Activated CD4-positive, alpha-beta T cell treated with anti-CD3 and anti-CD28 coated beads, Interleukin-2, Interleukin-4, amounts not matched to agents 100 ng/mL and 50 ng/mL, durations not matched to agents 16 hours and 8 hours (primary cell): ENCODE data around the gene AMBRA1.

Experiments
- DNase-seq: peaks from one replicate; pipeline ENCODE4 v3.0.0-alpha.2; 2020; ENCODE audit warnings: low spot score

Gene AMBRA1

DNA sequence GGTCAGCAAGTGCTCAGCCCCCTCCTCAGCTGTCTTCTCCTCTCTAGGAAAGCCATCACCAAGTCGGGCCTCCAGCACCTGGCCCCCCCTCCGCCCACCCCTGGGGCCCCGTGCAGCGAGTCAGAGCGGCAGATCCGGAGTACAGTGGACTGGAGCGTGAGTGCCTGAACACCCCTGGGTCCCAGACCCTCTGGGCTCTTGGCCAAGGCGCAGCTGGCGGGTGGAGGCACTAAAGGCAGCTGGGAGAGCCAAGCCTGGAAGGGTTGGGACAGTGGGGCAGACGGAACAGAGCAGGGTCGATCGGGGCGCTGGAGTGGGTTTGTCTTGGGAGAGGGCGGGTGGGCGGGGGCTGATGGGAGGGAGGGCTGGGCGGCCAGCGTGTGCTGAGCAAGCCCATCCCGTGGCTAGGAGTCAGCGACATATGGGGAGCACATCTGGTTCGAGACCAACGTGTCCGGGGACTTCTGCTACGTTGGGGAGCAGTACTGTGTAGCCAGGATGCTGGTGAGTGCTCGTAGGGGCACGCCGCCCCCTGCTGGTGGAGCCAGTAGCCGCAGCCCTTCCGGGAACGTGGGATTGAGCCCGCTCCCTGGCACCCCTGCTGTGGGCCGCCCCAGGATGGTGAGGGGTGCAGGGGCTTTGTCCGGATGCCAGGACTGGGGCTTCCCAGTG lies 226.4 kb downstream of the AMBRA1 start:
- DNase-seq = peak; percentile 68

DNA sequence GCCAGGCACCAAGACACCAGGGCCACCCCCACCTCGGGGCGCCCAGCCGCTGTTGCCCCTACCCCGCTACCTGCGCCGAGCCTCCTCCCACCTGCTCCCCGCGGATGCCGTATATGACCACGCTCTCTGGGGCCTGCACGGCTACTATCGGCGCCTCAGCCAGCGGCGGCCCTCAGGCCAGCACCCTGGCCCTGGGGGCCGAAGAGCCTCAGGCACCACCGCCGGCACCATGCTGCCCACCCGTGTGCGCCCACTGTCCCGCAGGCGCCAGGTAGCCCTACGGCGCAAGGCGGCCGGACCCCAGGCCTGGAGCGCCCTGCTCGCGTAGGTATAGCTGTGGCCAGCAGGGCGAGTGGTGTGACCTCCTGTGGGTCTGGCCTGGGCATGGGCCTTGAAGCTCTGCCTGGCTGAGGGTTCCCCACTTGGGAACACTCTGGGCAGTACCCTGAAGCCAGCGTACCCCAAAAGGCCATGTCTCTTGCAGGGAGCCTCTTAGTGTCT lies 227.1 kb downstream of the AMBRA1 start:
- DNase-seq = no peak

DNA sequence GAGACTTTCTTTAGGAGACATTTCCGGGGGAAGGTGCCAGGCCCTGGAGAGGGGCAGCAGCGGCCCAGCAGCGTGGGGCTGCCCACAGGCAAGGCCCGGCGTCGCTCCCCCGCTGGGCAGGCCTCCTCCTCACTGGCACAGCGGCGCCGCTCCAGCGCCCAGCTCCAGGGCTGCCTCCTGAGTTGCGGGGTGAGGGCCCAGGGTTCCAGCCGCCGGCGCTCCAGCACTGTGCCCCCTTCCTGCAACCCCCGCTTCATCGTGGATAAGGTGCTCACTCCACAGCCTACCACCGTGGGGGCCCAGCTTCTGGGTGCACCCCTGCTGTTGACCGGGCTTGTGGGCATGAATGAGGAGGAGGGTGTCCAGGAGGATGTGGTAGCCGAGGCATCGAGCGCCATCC lies 227.6 kb downstream of the AMBRA1 start:
- no peak for DNase-seq

DNA sequence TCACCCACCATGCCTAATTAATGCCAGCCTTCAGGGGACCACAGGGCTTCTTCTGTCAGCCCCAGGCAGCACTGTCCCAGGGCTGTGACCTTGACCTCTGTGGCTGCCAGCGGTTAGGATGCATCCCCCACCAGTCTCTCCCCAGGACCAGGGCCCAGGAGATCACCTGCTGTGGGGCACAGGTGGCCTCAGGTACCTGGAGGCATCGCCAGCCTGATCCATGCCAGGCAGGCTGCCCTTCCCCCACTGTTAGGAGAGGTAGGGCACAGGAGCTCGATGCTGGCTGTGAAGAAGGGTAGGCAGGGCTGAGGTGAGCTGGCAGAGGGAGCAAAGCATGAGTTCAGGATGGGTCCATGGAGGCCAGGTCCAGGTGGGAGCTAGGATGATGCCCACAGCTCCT lies 229.0 kb downstream of the AMBRA1 start:
- DNase-seq = no peak

DNA sequence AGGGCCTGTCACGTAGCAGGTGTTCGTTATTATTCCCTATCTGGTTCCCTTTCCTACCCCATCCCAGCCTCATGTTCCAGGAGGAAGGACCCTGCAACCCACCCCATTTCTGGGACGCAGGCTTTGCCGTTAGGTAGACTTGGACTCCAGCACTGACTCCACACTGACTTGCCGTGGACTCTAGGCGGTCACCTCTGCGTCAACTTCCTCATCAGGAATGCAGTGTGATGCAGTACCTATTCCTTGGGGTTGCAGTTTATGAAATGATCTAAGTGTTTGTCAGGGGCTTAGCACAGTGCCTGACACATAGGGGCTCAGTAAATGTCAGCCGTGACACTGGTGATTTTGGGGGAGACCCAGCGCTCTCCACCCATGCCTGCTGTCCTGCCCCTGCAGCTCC lies 229.8 kb downstream of the AMBRA1 start:
- DNase-seq = no peak

DNA sequence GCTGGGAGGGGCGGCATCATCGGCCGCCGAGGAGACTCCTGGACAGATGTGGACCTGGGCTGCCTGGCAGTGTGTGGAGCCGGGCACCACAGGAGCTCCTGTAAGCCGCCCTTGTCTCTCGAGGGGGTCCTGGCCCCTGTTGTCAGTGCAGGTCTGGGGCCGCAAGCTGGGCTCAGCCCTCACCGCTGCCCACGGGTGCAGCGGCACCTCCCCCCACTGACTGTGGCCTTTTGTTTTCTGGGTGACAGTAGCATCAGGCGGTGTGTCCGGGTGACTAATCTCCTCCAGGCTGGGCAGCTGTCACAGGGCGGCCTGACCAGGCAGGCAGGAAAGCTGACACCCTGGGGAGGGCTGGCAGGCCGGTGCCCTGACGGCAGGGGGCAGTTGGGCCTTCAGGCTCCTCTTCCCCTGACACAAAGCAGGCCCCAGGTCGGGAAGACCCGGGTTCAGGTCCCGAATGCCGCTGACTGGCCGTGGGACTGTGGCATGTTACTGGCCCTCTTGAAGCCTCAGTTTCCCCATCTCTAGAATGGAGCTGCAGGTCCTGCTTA lies 230.3 kb downstream of the AMBRA1 start:
- DNase-seq = no peak

DNA sequence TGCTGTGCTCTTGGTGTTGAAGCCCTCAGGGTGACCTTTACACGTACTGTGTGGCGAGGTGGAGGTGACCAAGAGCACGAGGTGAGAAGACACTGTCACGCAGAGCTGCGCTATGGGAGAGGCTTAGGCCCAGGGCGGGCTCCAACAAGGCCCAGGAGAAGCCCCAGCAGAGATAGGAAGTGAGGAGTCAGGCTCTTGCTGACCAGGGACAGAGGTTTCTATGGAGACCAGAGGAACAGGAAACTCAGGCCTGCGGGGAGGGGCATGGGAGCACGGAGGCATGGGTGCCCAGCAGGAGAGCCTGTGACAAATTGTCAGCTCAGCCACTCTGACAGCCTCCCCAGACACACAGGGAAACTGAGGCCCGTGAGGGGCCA lies 230.8 kb downstream of the AMBRA1 start:
- no peak for DNase-seq

DNA sequence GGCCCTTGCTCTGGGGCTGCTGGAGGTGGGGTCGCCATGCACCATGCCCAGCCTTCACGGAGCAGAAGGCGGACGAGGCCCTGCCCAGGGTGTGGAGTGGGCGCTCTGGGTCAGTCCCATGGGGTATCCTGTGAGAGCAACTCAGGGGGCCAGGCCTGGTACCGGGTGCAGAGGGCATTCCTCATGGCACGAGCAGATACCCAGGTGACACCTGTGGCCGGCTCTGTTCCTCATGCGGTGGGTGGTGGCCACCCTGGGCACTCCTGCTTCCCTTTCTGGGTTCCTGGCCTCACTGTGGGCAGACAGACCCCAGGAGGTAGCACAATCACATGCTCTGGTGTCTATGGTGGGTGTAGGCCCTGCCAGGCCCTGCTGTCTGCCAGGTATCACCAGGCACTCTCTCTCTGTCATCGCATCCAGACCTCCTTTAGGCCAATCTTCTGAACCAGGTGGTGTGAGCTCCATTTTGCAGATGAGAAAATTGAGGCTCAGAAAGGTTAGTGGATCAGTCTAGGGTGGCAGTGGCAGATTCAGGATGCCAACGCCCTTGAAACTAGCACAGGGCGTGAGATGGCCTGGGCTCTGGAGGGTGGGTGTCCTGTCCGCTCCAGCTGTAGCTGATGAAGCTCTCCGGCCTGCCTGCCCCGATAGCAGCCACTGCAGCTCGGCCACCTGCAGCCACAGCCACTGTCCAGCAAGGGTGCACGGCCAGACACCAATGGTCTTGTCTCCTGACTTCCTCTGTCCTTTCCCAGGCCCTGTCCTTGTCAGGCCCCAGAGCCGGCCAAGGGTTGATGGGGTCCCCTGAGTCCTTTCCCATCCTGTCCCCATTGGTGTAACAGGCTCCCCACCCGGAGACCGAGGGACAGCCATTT lies 231.4 kb downstream of the AMBRA1 start:
- no peak for DNase-seq

DNA sequence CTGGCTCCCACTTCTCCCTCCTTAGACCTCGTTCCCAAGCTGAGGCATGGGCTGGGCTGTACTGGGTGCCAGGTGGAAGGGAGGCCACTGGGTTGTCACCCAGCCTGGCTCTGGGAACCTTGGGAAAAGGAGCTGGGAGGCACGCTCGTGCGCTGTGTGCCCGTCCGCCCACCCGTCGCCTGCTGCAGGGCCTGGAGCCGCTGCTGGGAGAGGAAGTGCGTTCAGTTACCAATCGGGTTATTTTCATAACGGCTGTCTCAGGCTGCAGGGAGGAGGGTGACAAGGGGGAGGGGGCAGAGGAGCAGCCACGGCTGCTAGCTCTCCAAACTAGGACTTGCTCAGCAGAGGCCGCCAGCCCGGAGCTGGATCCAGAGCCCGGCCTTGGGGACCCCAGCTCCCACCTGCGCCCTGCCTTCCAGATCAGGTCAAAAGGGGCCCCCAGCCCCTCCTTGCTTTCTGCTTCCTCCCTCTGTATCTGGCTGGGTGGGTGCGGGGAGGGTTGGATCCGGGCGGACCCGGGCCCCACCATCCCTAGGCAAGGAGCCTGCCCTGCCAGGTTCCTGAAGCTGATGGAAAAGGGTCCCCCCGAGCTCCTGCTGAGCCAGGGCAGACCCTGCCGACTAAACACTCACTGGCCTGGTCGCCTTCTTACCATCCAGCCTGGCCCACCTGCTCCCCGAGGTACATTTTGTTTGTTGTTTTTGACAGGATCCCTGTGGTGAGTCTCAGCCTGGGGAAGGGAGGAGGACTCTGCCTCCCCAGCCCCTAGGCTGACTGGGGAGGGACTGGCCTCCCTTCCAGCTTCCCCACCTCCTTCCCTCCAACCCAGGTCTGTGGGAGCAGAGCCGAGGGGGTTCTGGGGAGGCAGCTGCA lies 232.3 kb downstream of the AMBRA1 start:
- peak; percentile 76 for DNase-seq

DNA sequence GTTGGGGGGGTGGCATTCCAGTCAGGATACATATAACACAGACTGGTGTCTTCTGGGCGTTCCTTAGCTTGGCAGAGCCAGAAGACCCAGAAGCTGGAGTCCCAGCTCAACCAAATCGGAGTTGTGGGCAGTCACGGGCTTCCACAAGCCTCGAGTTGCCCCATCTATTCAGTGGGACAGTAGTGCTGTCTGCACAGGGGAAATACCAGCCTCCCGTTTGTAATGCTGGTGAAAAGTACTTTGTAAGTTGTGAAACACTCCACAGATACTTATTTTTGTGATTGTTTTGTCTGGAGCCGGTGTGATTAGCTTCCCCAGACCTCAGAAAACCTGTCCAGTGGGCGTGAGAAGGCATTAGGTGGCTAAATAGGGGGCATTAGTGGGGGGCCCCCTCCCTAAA lies 232.9 kb downstream of the AMBRA1 start:
- DNase-seq = no peak

DNA sequence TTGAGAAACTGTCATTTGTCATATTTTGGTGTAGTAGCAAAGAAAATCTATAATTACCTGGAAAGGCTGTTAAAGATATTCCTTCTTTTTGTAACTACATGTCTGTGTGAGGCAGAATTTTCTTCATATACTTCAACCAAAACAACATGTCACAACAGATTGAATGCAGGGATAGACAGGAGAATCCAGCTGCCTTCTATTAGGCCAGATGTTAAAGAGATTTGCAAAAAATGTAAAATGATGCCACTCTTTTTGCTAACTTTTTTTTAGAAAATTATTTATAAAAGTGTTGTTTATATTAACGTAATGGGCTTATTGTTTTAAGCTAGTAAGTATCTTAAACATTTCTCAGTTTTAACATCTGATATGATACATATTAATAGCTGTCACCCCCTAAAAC lies 233.9 kb downstream of the AMBRA1 start:
- no peak for DNase-seq

DNA sequence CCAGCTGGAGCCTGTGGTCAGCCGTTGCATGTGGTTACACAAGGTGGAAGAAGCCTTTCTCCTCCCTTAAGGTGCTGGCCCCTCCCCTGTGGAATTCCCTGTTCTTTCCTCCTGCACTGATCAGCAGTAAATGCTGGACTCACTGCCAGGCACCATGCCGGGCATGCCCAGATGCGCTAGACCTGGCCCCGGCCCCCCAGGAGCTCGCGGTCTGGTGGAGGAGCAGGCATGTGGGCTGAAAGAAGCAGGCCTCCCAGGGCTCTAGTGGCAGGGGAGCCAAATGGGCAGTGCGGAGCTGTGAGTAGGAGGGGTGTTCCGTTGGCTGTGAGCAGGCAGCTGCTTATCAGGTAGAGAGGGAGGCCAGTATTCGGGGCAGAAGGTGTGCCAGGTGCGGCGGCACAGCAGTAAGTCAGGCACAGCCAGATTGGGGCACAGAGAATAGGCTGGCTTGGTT lies 236.3 kb downstream of the AMBRA1 start:
- DNase-seq = no peak

DNA sequence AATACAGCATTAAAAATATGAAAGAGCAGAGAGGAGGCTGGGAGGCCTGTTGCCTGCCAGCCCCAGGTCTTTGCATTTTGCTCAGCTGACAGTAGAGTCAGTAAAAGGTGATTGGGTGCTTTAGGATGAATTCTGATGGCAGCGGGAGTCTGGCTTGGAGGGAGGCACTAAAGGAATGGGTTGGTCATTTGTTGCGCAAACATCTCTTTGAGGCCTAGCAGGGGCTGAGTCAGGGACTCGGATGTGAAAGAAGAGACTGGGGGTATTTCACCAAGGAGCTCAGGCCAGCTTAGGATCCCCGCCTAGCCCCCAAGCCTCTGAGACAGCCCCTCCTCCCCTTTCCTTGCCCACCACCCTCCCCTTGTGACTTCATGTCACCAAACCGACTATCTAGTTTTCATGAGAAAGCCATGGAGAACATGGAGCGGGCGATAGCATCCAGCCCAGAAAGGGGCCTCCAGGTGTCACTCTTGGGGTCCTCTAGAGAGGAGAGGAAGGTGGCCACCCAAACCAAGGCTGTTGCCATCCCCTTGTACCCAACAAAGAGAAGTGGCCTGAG lies 236.8 kb downstream of the AMBRA1 start:
- DNase-seq = no peak

DNA sequence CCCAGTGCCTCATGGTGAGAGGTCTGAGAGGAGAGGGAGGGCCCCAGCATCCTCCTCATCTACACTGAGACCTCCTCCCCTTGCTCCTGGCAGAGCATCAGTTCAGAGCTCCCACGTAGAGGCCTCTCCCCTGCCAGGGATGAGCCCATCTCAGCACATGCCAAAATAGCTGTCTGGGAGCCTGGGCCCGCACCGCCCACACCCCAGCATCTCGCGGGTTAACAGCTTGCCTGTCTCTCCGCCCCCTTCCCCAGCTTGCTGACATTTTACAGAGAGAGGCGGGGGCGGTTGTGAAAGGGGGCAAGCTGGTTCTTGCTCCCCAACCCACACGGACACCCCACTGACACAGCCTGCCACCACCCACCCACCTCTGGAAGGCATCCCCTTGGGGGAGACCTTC lies 240.1 kb downstream of the AMBRA1 start:
- peak; percentile 28 for DNase-seq

DNA sequence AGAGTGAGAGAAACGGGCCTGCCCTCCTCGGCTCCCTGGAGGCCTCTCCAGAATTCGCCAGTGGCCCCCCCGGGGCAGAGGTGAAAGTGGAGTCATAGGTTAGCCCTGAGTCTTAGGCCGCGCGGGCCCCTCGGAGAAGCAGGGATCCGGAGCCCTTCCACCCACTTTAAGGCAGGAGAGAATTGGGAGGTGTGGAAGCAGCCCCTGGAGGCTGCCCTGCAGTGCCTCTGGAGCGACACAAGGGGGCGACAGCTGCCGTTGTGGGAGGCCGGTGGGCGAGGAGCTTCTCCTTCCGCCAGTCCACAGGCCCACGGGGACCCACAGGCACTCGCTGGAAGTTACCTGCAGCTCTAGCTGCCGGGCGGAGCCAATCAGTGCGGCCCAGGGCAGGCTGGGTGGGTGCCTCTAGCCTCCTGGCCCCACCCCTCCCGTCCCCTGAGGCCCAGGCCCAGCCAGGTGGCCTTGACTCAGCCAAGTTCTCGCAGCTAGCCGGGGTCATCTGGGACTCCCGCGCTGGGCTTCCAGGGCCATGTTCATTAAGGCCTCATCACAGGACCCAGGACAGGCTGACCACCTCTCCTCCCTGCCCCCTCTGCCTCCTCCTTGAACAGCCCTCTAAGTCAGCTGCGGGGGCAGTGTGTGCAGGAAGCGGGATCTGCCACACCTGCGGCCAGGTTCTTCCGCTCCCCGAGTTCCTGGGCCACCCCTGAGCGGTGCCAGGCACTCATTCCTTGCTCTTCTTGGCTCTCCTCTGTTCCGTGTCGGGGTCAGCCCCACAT lies 241.6 kb downstream of the AMBRA1 start:
- DNase-seq = peak; percentile 64

DNA sequence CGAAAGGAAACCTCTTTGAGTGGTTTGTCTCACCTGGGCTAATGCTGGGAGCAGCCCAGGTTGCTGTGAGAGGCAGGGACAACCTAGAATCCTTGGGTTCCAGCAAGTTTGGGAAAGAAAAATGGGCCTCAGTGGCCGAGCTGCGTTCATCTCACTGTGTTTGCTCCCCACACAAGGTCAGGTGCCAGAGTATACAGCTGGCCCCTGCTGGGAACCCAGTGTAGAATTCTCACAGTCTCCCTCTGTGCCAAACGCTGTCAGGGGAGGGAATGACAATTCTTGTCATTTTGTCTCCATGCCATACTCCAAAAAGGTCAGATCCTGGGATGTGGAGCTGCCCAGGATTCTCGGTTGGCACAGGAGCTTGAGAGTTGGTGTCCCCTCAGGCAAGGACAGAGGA lies 242.2 kb downstream of the AMBRA1 start:
- DNase-seq = no peak

DNA sequence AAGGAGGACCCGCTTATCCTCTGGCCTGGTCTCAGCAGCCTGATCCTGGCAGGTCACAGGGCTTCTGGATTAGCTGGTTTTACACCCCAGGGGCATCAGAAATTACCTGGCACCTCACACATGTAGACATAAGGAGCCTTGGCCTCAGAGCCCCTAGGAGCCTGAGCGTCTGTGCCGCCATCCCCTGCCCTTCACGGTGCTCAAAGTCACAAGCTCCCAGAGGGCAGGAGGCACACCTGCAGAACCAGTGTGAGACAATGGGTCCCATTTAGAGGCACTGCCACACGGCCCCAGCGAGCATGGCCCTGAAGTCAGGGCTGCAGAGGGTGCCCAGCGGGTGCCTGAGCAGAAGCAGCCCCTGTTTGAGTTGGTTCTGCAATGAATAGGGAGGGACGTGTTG lies 242.7 kb downstream of the AMBRA1 start:
- DNase-seq = no peak

DNA sequence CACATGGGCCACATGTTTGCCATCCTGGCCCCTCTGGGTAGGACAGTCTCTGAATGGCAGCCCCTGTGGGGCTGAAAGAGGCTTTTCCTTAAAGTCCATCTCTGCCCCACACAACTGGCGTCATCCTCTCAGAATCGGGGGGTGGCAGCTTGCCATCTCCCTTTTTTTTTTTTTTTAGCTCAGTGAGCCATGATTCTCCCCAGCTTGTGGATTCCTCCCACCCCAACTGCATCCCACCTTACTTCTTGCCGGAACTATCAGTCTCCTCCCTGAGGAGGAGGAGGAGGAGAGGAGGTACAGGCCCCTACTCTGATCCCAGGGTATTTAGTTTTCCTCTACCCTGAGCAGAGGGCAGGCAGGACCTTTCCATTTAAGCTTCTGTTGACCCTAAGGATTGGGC lies 243.1 kb downstream of the AMBRA1 start:
- DNase-seq = no peak

DNA sequence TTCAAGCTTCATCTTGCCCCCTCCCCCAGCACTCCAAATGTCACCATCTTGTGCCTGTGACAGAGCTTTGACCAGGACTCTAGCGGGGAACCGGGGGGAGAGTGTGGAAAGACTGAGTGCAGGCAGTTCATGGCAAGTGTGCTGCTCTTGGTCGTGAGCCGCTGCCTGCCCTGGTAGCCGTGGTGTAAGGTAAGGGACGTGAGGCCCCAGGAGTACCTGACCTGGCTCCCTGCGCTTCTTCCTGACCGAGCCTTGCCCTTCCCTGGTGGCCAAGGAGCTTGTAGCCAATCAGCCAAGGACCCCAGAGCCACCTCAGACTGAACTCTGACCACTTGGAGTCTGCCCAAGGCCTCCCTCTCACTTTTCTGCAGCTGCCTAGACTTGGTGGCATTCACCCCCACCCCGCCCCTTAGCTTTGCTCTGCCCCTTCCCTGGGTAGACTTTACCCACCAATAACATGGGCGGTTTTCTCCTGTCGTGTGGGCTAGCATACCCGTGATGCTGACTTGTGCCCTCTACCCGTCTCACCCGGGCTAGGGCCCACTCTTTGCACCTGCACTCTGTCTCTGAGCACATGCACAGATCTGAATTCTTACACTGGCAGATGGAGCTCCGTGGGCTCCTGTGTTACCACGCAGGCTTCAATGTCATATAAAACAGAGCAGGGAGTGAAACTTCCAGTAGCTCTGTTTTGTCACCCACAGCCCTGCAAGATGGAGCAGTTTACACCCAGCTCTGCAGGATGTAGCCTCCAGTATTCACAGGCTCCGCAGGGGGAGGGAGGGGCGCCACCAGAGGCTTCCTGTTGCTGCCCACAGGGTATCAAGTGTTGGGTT lies 245.0 kb downstream of the AMBRA1 start:
- DNase-seq = peak; percentile 83
